ENCODE measurements around the gene OR2V1. TPM values are rescaled to one million over a fixed set of nuclear protein-coding genes. Genes with fewer than 3 reads are reported as not detected.
"Not testable (repeated sequence)": the region's sequence is repeated elsewhere in the genome, so short reads cannot be mapped to it uniquely, and the experiment has no call there.

Gene OR2V1
- total RNA-seq, 2 donors from 2014 or later, result not detected

- Histone ChIP-seq H3K9ac (ENCODE audit: low read depth in 2 of 2, low read length in 2 of 2) (no peak overlapping the region), H3K36me3 (no peaks in the 10 kb centered on the region), H3K4me3 (no peak overlapping the region), H3K9me3 (no peaks in the 10 kb centered on the region), H3K4me1 (no peaks in the 10 kb centered on the region), H3K27ac (no peak overlapping the region), H3K27me3 (peaks cover 8% of the 10 kb centered on the region)
- TF ChIP-seq CTCF (IDR thresholded peaks at IDR 0.05), result no peak
- DNase-seq, result no peak
- intact Hi-C loops (cut with DNase I), result loop anchor here (10.0 kb wide), 1 partner anchor 377 kb away; no protein-coding TSS in a partner anchor
These were observed 30.7 kb upstream of the OR2V1 start for GRCh38 chr5:181161534-181162175.

GRCh38 chr5:181160755-181161533, 30.0 kb upstream of the OR2V1 start:
- DNase-seq; H3K27ac ChIP-seq; H3K9me3 ChIP-seq; H3K4me1 ChIP-seq; H3K36me3 ChIP-seq; H3K9ac ChIP-seq (ENCODE audit: low read depth in 2 of 2, low read length in 2 of 2); H3K4me3 ChIP-seq; H3K27me3 ChIP-seq: not testable (repeated sequence)
- intact Hi-C loops (cut with DNase I), result loop anchor here (10.0 kb wide), 1 partner anchor 376 kb away; no protein-coding TSS in a partner anchor

GRCh38 chr5:181160152-181160754, 29.3 kb upstream of the OR2V1 start:
- H3K4me3 ChIP-seq, result no peak overlapping the region
- no peaks in the 10 kb centered on the region for H3K4me1 ChIP-seq
- no peak overlapping the region for H3K9ac ChIP-seq (ENCODE audit: low read depth in 2 of 2, low read length in 2 of 2)
- no peaks in the 10 kb centered on the region for H3K9me3 ChIP-seq
- no peaks in the 10 kb centered on the region for H3K36me3 ChIP-seq
- no peak overlapping the region for H3K27ac ChIP-seq
- H3K27me3 ChIP-seq, result no peaks in the 10 kb centered on the region
- no peak for TF ChIP-seq CTCF (IDR thresholded peaks at IDR 0.05)
- intact Hi-C loops (cut with DNase I), result loop anchor here (10.0 kb wide), 1 partner anchor 375 kb away; no protein-coding TSS in a partner anchor
- DNase-seq, result no peak

GRCh38 chr5:181159286-181160151, 28.6 kb upstream of the OR2V1 start:
- intact Hi-C loops (cut with DNase I), result loop anchor here (10.0 kb wide), 2 partner anchors 285 to 375 kb away; no protein-coding TSS in a partner anchor
- no peak overlapping the region for H3K9ac ChIP-seq (ENCODE audit: low read depth in 2 of 2, low read length in 2 of 2)

GRCh38 chr5:181158869-181159268, 27.9 kb upstream of the OR2V1 start:
- Histone ChIP-seq H3K9ac (ENCODE audit: low read depth in 2 of 2, low read length in 2 of 2) (no peak overlapping the region), H3K4me3 (no peak overlapping the region), H3K4me1 (no peaks in the 10 kb centered on the region), H3K27ac (no peak overlapping the region), H3K36me3 (no peaks in the 10 kb centered on the region), H3K27me3 (no peaks in the 10 kb centered on the region), H3K9me3 (no peaks in the 10 kb centered on the region)
- no peak for DNase-seq
- TF ChIP-seq CTCF (IDR thresholded peaks at IDR 0.05), result no peak
- intact Hi-C loops (cut with DNase I), result loop anchor here (10.0 kb wide), 1 partner anchor 284 kb away; no protein-coding TSS in a partner anchor

More at GRCh38 chr5:181159286-181160151, 28.6 kb upstream of the OR2V1 start:
- Histone ChIP-seq H3K4me1 (no peaks in the 10 kb centered on the region), H3K9me3 (no peaks in the 10 kb centered on the region), H3K4me3 (no peak overlapping the region), H3K27me3 (no peaks in the 10 kb centered on the region), H3K27ac (no peak overlapping the region), H3K36me3 (no peaks in the 10 kb centered on the region)
- peak; percentile 94 for DNase-seq
- peak; percentile 89 for TF ChIP-seq CTCF (IDR thresholded peaks at IDR 0.05)
